ENCODE measurements around the gene A4GNT.
"Not testable (repeated sequence)": the region's sequence is repeated elsewhere in the genome, so short reads cannot be mapped to it uniquely, and the experiment has no call there.

Gene A4GNT

DNA sequence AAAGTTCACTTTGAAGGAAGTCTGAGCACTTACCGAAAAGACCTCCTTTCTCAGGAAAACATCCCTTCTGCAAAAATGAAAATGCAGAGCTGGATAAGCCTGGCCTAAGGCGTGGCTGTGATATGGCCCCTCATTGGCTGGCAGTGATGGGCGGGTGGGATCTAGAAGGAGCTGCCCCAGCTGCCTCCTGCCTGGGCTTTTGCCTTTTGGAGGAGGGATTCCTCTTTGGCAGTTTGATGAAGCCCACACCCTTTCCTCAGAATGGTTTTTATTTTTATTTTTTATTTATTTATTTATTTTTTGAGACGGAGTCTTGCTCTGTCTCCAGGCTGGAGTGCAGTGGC is 12.8 kb downstream of the A4GNT start:
- in situ Hi-C loops (cut with MboI; ENCODE audit: low sequenced_read_pairs), result no loop called here

DNA sequence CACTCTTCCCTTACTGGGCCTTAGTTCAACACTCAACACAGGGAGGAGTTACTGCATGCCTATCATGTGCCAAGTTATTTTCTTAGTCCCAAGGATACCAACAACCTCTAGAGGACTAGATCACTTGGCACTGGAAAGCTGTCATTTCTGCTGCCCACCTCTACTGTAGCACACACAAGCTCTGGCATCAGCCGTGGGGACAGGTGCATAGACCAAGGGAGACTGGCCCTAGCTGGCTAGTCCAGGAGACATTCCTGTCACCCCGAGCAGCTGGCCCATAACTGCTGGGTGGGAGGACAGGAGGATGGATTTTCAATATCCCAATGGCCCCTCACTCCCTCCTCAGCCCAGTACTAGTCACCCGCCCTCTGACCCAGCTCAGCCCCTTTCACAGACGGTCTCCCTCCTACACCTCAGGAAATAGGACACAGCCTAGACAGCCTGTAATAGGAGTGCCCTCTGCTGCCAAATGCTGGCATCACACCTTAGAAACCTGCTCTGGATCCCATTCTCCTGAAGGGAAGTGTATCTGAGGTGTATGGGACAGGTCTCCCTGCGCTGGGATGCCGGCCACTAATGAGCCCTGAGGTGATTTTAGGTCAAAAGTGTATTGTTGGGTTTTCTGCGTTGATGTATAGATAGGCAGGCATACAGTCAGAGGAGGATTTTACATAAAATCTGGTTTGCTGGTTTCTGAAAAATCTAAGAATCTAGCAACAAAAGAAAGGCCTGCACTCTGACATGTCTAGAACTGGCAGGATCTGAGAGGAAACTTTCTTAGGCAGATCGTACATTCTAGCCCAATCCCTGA is 13.4 kb downstream of the A4GNT start:
- in situ Hi-C loops (cut with MboI; ENCODE audit: low sequenced_read_pairs), result no loop called here

DNA sequence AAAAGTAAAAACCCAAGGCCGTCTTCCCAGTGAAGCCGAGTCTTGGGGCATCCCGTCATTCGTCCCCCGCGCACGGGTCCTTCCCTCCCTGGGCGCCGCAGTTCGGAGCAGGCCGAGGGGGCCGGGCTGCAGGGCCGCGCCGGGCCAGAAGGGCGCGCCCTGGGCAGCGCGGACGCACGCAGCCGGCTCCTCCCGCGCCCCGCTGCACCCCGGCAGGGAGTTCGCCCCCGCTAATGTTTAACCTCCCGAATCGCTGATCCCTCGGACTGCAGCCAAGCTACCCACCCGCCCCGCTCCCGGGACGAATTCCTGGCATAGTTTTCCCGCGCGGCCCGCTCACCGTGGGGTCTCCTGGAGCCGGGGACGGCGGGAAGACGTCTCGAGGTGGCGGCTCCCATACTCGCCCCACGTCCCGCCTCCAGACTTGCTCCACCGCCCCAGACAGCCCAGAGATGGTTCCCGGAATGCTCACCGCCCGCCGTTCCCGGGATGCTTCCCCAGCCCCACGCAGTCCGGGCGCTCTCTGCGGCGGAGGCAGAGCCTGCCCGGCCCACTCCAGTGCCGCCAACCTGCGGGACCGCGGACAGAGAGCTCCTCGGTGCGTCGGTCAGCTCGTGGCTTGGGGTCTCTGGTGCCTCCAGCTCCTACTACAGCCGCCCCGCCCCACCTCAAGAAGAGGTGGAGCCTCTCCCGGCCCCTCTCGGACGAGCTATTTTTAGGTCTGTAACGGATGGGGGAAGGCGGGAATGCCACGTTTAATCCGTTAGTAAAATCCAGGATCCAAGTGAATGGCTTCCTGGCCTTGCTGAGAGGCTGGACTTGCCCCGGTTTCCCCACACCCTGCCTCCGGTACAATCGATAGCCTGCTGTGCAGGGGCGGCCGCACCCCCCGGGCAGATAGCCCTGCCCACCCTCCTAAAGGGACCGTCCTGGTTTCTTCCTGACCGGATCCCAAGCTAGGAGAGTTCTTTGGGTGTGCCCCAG is 16.9 kb downstream of the A4GNT start, which contains the start of gene DZIP1L:
Gene DZIP1L (minus strand): TSS at position 621 of the 984 bp plus-strand sequence. CDS start 11,637 bp downstream, outside the sequence.
- in situ Hi-C loops (cut with MboI; ENCODE audit: low sequenced_read_pairs), result no loop called here

DNA sequence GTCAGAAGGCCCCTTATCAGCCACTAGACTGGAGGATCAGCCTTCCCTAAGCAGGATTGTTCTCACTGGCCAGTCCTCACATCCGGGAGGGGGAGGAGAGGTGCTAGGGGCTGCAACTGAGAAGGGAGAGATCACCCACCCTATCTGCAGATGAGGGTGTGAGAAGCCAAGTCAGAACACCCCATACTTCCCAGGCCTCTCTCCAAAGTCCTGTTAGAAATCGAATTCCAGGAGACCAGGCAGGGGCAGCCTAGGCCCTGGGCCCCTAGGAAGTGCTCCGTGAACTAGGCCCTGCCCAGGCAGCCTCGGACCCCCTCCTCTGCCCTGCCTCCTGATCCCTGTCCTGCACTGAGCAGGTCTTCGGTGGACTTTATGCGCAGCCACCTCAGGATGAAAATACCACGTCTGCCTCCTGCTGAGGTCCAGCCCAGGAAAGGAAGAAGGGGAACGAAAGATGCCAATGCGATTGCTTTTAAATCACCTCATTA is 17.7 kb downstream of the A4GNT start:
- in situ Hi-C loops (cut with MboI; ENCODE audit: low sequenced_read_pairs), result no loop called here

DNA sequence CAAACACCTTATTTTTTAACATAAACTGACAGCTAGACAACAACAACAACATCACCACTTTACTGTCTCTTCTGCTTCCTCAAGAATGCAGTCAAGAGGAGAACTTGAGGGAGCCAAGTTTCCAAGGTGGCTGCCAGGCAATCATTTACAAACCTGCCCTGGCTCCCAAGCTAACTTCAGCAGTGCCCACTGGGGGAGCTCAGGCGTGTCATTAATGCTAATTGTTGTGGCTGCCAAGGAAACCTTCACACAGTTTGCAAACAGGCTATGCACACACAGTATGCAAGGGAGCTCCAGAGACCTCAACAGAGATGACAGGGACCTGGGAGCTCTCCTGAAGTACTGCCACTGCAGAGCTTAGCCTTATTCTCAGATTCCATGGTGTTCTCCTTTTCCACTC is 18.9 kb downstream of the A4GNT start:
- in situ Hi-C loops (cut with MboI; ENCODE audit: low sequenced_read_pairs), result no loop called here

DNA sequence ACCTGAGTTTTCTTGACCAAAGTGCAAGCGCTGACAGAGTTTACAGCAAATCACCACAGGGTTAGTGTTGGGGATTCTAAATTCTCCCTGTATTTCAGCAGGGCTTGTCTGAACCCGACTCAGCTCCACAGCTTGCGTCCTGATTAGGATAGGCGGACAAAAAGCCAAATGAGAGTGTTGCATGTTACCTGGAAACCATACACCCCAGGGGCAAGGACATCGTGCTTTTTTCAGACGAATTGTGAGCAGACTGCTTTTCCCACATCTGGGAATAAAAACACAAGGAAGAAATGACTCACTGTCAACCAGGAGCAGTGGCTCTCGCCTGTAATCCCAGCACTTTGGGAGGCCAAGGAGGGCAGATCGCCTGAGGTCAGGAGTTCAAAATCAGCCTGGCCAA is 19.8 kb downstream of the A4GNT start:
- in situ Hi-C loops (cut with MboI; ENCODE audit: low sequenced_read_pairs), result no loop called here

DNA sequence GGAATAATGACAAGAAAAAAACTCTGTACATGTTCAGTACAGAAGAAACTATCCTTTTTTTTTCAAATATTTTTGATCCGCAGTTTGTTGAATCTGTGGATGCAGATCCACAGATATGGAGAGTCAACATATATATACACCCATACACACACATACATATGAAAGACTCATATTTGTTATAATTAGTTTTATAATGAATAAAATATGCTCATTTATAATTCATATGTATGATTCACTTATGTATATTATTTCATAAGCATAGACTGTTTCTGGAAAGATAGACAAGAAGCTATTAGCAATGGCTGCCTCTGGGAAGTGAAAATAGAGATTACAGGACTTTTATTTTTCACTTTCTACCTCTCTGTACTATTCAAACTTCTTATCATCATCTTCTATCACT is 26.6 kb downstream of the A4GNT start:
- in situ Hi-C loops (cut with MboI; ENCODE audit: low sequenced_read_pairs), result no loop called here

DNA sequence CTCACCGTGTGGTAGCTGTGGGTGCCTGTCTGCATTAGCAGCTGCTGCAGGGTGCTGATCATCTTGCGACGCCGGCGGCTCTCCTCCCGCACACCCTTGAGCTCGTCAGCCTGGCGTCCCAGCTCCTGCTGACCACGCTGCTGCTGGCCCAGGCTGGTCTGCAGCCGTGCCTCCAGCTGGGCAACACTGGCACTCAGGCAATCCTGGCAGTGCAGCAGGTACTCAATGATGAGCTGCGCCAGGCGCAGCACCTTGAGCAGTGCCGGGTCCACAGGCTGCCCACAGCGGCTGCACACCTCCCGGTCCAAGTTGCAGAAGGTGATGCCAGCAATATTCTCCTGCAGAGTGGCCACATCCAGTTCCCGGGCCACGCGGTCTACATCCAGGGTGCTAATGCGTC is 28.7 kb downstream of the A4GNT start:
- in situ Hi-C loops (cut with MboI; ENCODE audit: low sequenced_read_pairs), result no loop called here

DNA sequence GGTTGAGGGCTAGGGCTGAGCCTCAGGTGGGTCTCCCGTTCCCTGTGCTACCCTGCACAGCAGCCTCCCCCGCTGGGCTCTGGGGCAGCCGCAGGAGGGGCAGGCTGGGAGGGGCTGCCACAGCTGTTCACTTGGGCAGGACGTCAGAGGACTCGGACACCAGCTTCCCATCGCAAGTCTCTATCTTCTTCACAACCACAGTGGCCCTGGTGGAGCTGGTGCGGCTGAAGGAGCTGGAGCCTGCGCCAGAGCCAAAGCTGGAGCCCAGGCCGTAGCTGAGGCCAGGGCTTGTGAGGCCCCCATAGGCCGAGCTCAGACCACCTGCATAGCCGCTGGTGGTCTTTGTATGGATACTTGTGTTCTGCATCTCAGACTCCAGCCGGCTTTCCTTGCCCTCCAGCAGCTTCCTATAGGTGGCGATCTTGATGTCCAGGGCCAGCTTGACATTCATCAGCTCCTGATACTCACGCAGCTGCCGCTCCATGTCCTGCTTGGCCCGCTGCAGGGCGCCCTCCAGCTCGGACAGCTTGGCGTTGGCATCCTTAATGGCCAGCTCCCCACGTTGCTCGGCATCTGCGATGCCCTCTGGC is 30.7 kb downstream of the A4GNT start:
- in situ Hi-C loops (cut with MboI; ENCODE audit: low sequenced_read_pairs), result not testable (repeated sequence)

DNA sequence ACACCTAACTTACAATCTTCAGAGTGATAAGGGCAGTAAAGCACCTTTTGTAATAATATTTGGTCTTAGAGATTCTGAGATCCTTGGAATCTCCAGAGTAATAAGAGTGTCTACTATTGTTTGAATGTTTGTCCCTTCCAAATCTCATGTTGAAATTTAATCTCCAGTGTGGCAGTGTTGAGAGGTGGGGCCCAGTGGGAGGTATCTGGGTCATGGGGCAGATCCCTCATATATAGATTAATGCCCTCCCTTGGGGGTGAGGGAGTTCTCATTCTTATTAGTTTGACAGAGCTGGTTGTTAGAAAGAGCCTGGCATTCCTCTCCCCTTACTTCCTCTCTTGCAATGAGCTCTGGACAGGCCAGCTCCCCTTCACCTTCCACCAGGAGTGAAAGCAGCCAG is 32.8 kb downstream of the A4GNT start:
- in situ Hi-C loops (cut with MboI; ENCODE audit: low sequenced_read_pairs), result loop anchor here (25.0 kb wide), 1 partner anchor 838 kb away; the partner anchor contains the start of genes FOXL2 and FOXL2NB

DNA sequence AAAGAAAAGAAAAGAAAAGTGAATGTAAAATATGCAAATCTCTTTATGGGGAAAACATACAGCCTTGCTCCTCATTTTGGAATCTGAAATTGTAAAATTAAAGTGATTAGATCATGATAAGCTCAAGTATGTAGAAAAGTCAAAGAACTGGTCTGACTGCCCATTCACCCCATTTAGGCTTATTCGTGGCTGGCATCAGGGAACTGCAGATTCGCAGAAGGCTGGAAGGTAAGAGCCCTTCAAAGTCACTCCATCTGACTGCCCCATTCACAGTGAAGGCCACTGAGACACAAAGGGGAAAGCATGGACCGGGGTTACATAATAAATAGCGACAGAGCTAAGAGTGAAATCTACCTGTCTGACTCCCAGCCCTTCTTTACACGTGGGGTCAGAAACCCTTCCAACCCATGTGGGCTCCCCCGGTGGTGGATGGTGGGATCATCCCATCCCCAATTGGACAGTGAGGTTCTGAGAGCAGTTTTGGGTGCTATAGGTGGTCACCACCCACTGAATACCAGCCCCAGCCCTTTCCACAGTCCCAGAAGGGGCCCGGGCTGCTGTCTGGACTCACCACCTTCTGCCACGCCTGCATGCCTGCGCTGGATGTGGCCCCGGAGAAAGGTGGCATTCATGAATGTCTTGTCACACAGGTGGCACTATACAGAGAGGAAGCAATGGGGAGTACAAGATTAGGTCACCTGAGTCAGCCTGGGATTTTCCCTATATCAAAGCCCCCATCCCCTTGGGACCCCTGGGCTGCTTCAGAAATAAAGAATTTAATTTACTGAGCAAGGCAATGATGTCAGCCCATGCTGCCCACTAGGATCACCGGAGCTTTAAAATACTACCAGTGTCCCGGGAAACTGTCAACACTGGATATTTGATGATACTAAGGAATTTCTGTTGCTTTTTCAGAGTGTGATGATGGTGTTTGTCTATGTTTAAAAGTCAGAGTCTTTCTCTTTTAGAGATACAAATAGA is 34.7 kb downstream of the A4GNT start:
- in situ Hi-C loops (cut with MboI; ENCODE audit: low sequenced_read_pairs), result loop anchor here (25.0 kb wide), 1 partner anchor 840 kb away; the partner anchor contains the start of genes FOXL2 and FOXL2NB

DNA sequence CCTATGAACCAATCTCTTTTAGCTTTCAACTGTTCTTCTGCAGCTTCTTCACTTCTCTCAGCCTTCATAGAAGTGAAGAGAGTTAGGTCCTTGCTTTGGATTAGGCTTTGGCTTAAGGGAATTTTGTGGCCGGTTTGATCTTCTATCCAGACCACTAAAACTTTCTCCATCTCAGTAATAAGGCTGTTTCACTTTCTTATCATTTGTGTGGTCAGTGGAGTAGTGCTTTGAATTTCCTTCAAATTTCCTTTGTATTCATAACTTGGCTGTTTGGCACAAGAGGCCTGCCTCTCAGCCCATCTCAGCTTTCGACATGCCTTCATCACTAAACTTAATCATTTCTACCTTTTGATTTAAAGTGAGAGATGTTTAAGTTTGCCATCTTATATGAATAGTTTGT is 38.5 kb downstream of the A4GNT start:
- in situ Hi-C loops (cut with MboI; ENCODE audit: low sequenced_read_pairs), result loop anchor here (25.0 kb wide), 1 partner anchor 844 kb away; the partner anchor contains the start of genes FOXL2 and FOXL2NB

DNA sequence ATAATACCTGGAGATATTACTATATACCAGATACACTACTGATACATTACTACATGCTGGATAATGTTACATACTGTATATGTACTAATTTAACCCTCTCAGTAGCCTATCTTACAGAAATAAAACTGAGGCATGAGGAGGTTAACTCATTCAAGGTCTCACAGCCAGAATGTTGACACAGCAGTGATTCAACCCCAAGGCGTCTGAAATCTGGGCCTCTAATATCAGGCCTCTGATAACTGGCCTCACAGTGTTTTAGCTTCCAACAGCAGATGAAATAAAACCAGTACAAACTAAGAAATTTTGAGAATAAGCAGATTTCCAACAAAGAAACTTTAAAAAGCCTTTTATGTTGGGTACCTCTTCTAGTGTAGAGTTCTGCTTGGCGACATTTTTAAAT is 40.2 kb downstream of the A4GNT start:
- in situ Hi-C loops (cut with MboI; ENCODE audit: low sequenced_read_pairs), result loop anchor here (25.0 kb wide), 1 partner anchor 845 kb away; the partner anchor contains the start of genes FOXL2 and FOXL2NB

DNA sequence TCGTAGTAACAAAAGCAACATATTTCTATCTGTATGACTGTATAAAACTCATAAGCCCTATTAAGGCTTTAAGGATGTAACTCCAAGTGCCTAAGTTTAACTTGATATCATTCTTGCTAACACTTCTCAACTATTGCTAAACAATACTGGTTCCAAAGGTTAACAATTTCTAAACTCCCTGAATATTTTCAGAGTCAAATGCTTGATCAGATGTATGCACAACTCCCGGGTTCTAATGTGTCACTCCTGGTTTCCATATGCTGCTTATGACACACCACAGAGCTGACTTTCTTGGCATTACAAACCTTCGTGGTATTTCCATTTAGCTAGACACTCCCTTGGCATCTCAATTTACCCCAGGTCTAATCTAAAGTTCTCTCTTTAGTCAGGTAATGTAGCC is 43.1 kb downstream of the A4GNT start:
- in situ Hi-C loops (cut with MboI; ENCODE audit: low sequenced_read_pairs), result loop anchor here (25.0 kb wide), 1 partner anchor 848 kb away; the partner anchor contains the start of genes FOXL2 and FOXL2NB

DNA sequence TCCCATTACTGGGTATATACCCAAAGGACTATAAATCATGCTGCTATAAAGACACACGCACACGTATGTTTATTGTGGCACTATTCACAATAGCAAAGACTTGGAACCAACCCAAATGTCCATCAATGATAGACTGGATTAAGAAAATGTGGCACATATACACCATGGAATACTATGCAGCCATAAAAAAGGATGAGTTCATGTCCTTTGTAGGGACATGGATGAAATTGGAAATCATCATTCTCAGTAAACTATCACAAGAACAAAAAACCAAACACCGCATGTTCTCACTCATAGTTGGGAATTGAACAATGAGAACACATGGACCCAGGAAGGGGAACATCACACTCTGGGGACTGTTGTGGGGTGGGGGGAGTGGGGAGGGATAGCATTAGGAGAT is 46.4 kb downstream of the A4GNT start:
- in situ Hi-C loops (cut with MboI; ENCODE audit: low sequenced_read_pairs), result loop anchor here (25.0 kb wide), 1 partner anchor 852 kb away; the partner anchor contains the start of genes FOXL2 and FOXL2NB

DNA sequence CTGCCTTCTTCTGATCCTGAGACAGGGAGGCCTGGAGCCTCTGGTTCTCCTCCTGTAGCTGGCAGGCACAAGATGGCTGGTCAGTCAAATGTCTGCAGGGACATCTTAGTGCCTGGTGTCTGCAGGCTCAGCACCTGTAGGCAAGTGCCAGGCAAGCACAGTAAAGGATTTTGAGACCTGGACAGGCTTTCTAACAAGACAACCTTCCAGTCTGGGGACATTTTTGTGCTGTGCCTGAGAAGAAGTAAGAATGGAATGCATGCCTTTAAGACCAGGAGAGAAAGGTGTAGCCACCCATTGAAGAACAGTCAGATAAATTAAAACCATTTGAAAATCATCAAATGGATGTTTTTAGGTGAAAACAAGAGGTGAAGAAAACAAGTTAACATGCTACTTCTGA is 48.0 kb downstream of the A4GNT start:
- in situ Hi-C loops (cut with MboI; ENCODE audit: low sequenced_read_pairs), result loop anchor here (25.0 kb wide), 1 partner anchor 853 kb away; the partner anchor contains the start of genes FOXL2 and FOXL2NB

DNA sequence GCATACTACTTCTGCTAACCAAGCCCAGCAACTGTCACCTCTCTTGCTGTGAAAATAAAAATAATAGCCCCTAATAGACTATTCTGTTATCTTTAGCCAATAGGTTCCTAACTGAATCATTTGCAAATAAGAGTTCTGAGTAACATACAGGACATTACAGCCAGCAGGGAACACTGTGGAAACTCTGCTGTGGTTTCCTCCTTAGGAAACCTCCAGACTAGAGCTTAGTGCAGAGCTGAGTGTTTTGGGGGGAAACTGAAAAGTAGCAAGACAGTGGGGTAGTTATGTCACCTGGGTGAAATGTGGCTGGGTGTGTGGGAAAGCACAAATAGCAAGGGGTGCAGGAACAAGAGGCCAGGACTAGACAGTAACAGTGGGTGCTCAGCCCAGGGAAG is 49.2 kb downstream of the A4GNT start:
- in situ Hi-C loops (cut with MboI; ENCODE audit: low sequenced_read_pairs), result loop anchor here (25.0 kb wide), 1 partner anchor 854 kb away; the partner anchor contains the start of genes FOXL2 and FOXL2NB

DNA sequence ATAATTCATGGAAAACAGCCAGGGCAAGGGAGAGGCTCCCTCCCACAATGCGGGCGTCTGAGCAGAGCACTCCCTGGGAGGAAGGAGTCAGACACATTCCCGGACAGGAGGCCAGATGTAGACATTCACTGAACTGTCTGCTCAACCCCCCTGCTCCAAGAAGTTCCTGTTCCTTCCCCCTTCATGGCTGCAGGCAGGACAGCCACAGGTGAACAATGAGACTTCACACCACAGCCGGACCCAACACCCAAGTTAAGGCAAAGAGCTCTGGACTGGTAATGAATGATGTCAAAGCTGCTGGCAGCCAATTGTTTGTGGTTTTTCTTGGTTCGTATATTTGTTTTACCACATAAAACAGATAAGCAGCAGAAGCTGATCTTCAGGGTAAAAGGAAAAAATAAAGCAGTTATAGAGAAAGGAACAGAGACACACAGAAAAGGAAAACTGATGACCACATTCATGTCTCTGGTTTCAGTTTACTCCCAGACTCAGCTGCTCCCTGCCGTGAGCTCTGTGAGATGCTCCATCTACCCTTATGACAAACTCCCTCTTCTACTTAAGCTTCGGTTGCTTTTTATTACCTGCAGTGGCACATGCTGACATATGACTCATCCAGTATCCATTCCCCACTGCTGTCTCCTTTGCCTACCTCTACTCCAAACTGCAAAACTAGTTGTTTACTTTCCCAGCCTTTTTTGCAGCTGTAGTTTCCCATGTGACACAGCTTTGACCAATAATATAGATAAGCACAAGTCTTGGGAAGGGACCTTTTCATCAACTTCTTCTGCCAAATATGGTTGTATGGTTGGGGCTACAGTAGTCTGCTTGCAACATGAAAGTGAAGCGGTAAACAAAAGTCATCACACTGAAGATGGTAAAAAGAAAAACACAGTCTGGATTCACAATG is 49.9 kb downstream of the A4GNT start:
- in situ Hi-C loops (cut with MboI; ENCODE audit: low sequenced_read_pairs), result loop anchor here (25.0 kb wide), 1 partner anchor 855 kb away; the partner anchor contains the start of genes FOXL2 and FOXL2NB

Data from HL-60/S4 (cell line).